DMS79 (cell line): ENCODE data around the gene LTBP3.
A peak's percentile ranks its signal among the peaks of the same experiment; 100 is the strongest.

Source experiments
- DNase-seq: peaks from one replicate; lab custom pipeline; 2025; lab: John Stamatoyannopoulos, UW

LTBP3 gene

GRCh38 chr11:65496304-65497140 lies 61.6 kb downstream of the LTBP3 start:
- DNase-seq = no peak

- no peak for DNase-seq
These were observed 64.6 kb downstream of the LTBP3 start for GRCh38 chr11:65493367-65494176.

- DNase-seq = peak; percentile 71
These were observed 65.4 kb downstream of the LTBP3 start for GRCh38 chr11:65492637-65493366.

- DNase-seq = no peak
These were observed 65.8 kb downstream of the LTBP3 start for GRCh38 chr11:65492387-65492636.

- peak; percentile 100 for DNase-seq
These were observed 66.4 kb downstream of the LTBP3 start for GRCh38 chr11:65491614-65492386.

- DNase-seq = no peak
These were observed 67.0 kb downstream of the LTBP3 start for GRCh38 chr11:65491163-65491465.

GRCh38 chr11:65489706-65490320 lies 68.3 kb downstream of the LTBP3 start:
- DNase-seq = no peak

GRCh38 chr11:65489035-65489705 lies 69.0 kb downstream of the LTBP3 start:
- DNase-seq = no peak
